GM18502 (cell line): ENCODE measurements around the gene LEMD3.

ENCODE experiments used
- ATAC-seq: cut with Tn5 transposase; IDR thresholded peaks from one replicate; pipeline ENCODE4 v1.9.1; 2021; ENCODE audit warnings: mild to moderate bottlenecking; ENCODE audit not compliant: unreplicated experiment, poor library complexity

Gene LEMD3

GRCh38 chr12:65168681-65169319, 583 bp upstream of the LEMD3 start:
- ATAC-seq, result no peak

- peak; percentile 49 for ATAC-seq
Observed at GRCh38 chr12:65170209-65170881, 962 bp downstream of the LEMD3 start.

- ATAC-seq, result no peak
Observed at GRCh38 chr12:65171073-65171472, 1.7 kb downstream of the LEMD3 start.

- ATAC-seq, result no peak
Observed at GRCh38 chr12:65171870-65172269, 2.5 kb downstream of the LEMD3 start.

- no peak for ATAC-seq
Observed at GRCh38 chr12:65175385-65175784, 6.0 kb downstream of the LEMD3 start.

GRCh38 chr12:65182012-65182739, 12.8 kb downstream of the LEMD3 start:
- no peak for ATAC-seq

- ATAC-seq, result no peak
Observed at GRCh38 chr12:65184176-65184857, 14.9 kb downstream of the LEMD3 start.

GRCh38 chr12:65184858-65185229, 15.5 kb downstream of the LEMD3 start:
- ATAC-seq, result no peak

GRCh38 chr12:65187665-65188064, 18.3 kb downstream of the LEMD3 start:
- ATAC-seq, result no peak

- ATAC-seq, result peak; percentile 55
Observed at GRCh38 chr12:65188179-65188701, 18.9 kb downstream of the LEMD3 start.

- ATAC-seq, result peak; percentile 96
Observed at GRCh38 chr12:65189028-65189718, 19.8 kb downstream of the LEMD3 start.

GRCh38 chr12:65192963-65193516, 23.7 kb downstream of the LEMD3 start:
- no peak for ATAC-seq

GRCh38 chr12:65194949-65195348, 25.6 kb downstream of the LEMD3 start:
- ATAC-seq, result no peak

- no peak for ATAC-seq
Observed at GRCh38 chr12:65195387-65196055, 26.1 kb downstream of the LEMD3 start.

GRCh38 chr12:65196762-65197567, 27.6 kb downstream of the LEMD3 start:
- ATAC-seq, result no peak

GRCh38 chr12:65199604-65200003, 30.2 kb downstream of the LEMD3 start:
- no peak for ATAC-seq

GRCh38 chr12:65200007-65200665, 30.8 kb downstream of the LEMD3 start:
- ATAC-seq, result no peak

GRCh38 chr12:65203376-65203775, 34.0 kb downstream of the LEMD3 start:
- no peak for ATAC-seq
